ENCODE results near the gene CSTPP1. TPM values are rescaled to one million over a fixed set of nuclear protein-coding genes. Genes with fewer than 3 reads are reported as not detected.
"Not testable (repeated sequence)": the region's sequence is repeated elsewhere in the genome, so short reads cannot be mapped to it uniquely, and the experiment has no call there.

The CSTPP1 gene
- total RNA-seq, 1 donor from 2014 or later = 9.4 TPM

DNA sequence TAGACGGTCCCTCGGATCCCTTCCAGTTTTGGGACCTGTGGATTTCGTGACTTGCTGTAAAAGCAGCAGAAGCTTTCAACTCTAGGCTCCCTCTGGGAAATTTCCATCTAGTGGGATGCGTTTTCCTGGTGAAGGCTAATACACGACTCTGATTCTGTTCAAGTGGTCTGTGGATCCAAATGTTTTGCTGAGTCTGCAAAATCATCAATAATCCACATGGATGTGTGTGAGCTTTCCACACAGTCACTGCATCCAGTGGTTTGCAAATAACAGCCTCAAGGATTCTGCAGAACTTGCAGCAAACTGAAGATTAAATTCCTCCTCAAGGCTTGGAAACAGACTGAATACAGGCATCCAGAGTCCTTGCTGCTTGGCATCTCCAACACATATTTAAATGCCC is 266.0 kb downstream of the CSTPP1 start:
- DNase-seq (ENCODE audit: low read depth in 2 of 2) = no peak

DNA sequence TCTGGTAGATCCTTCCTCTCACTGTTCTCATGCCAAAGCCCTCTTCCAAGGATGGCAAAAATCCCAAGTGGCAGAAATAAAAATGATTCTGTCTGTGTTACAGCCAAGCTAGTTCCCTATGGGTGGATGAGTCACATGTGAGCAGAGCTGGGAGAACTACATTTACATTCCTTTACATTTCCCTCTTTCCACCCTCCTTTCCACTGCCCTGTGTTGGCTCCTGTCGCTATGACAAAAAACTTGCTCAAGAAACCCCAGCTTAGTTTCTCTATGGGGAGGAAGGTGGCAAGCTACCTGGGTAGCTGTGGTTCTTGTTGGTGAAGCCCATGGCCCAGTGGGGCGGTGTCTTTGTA is 268.1 kb downstream of the CSTPP1 start:
- DNase-seq (ENCODE audit: low read depth in 2 of 2) = no peak

DNA sequence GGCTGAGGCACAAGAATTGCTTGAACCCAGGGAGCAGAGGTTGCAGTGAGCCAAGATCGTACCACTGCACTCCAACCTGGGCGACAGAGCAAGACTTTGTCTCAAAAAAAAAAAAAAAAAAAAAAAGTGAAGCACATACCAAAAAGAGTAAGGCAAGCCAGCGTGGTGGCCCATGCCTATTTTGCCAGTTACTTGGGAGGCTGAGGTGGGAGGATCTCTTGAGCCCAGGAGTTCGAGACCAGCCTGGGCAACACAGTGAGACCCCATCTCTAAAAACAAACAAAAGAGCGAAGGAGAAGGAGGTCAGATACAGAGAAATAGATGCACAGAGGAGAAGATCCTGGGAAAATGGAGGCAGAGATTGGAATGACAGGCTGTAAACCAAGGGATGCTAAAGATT is 270.0 kb downstream of the CSTPP1 start:
- DNase-seq (ENCODE audit: low read depth in 2 of 2) = not testable (repeated sequence)

- no peak for DNase-seq (ENCODE audit: low read depth in 2 of 2)
Measured at GRCh38 chr11:47207459-47207858, 270.9 kb downstream of the CSTPP1 start.

GRCh38 chr11:47208008-47208552 is 271.5 kb downstream of the CSTPP1 start:
- not testable (repeated sequence) for DNase-seq (ENCODE audit: low read depth in 2 of 2)

DNA sequence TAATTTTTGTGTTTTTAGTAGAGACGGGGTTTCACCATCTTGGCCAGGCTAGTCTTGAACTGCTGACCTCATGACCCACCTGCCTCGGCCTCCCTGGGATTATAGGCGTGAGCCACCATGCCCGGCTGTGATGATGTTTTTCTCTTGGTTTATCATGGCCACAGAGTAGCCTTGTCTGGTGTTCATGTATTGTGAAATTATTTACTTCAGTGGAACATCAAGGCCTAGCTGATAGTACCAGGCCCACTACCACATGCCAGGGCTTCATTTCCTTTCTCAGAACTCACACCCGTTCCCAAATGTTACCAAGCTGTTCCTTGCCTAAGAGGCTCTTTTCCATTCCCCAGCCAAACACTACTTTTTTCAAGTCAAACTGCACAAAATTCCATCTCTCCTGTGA is 272.1 kb downstream of the CSTPP1 start:
- no peak for DNase-seq (ENCODE audit: low read depth in 2 of 2)

Other genes with a start within 250 kb of the CSTPP1 start
- gene ARHGAP1, start 236.1 kb upstream of the CSTPP1 start, total RNA-seq = 20.4 and 32.5 TPM in 2 replicates
- 2.8 and 5.1 TPM in 2 replicates for gene ZNF408, start 235.7 kb upstream of the CSTPP1 start, total RNA-seq
- not detected in 2 replicates for gene F2, start 217.5 kb upstream of the CSTPP1 start, total RNA-seq
- gene CKAP5, start 90.5 kb upstream of the CSTPP1 start, total RNA-seq = 47.4 and 61.4 TPM in 2 replicates
- 0.76 and 0.77 TPM in 2 replicates for gene LRP4, start 18.2 kb upstream of the CSTPP1 start, total RNA-seq
- gene ARFGAP2, start 240.1 kb downstream of the CSTPP1 start, total RNA-seq = 73.6 and 94.6 TPM in 2 replicates
- 16.2 and 21.4 TPM in 2 replicates for gene PACSIN3, start 249.7 kb downstream of the CSTPP1 start, total RNA-seq

Measured in dermis microvascular lymphatic vessel endothelial cell (primary cell).